Hepatocyte (in vitro differentiated cells): ENCODE data around the gene MAGEF1. TPM values are rescaled to one million over a fixed set of nuclear protein-coding genes. Genes with fewer than 3 reads are reported as not detected.
A peak's percentile ranks its signal among the peaks of the same experiment; 100 is the strongest.

Source experiments
- DNase-seq: peaks from one replicate; pipeline ENCODE4 v3.0.0-alpha.2; 2016; ENCODE audit warnings: low spot score
- H2AFZ ChIP-seq: fragments of 200-600 bp; sonication (generic); 2 replicates; pipeline ENCODE4 v1.6.0; 2016; ENCODE audit warnings: antibody characterized with exemption, mild to moderate bottlenecking
- H3K27ac ChIP-seq: fragments of 200-600 bp; sonication (generic); 2 replicates; pipeline ENCODE4 v1.5.1; 2016; ENCODE audit warnings: mild to moderate bottlenecking
- H3K27me3 ChIP-seq: fragments of 200-600 bp; sonication (generic); 2 replicates; pipeline ENCODE4 v1.6.1; 2016
- H3K36me3 ChIP-seq: fragments of 200-600 bp; sonication (generic); replicated peaks from 2 replicates; pipeline ENCODE4 v1.5.1; 2016; ENCODE audit warnings: low read depth; ENCODE audit not compliant: insufficient read depth
- H3K4me1 ChIP-seq: fragments of 200-600 bp; sonication (generic); 2 replicates; pipeline ENCODE4 v1.5.1; 2016; ENCODE audit warnings: mild to moderate bottlenecking, moderate library complexity; ENCODE audit not compliant: insufficient read depth
- H3K4me2 ChIP-seq: fragments of 200-600 bp; sonication (generic); 2 replicates; pipeline ENCODE4 v1.6.0; 2016
- H3K4me3 ChIP-seq: fragments of 200-600 bp; sonication (generic); 2 replicates; pipeline ENCODE4 v1.5.1; 2016; ENCODE audit warnings: mild to moderate bottlenecking
- H3K79me2 ChIP-seq: fragments of 200-600 bp; sonication (generic); 2 replicates; pipeline ENCODE4 v1.6.0; 2017; ENCODE audit warnings: mild to moderate bottlenecking
- H3K9me2 ChIP-seq: fragments of 200-600 bp; sonication (generic); replicated peaks from 2 replicates; pipeline ENCODE4 v1.6.0; 2017; ENCODE audit warnings: mild to moderate bottlenecking; ENCODE audit not compliant: insufficient read depth
- H3K9me3 ChIP-seq: fragments of 200-600 bp; sonication (generic); 2 replicates; pipeline ENCODE4 v1.5.1; 2016; ENCODE audit warnings: low read depth, mild to moderate bottlenecking
- H4K20me1 ChIP-seq: fragments of 200-600 bp; sonication (generic); 2 replicates; pipeline ENCODE4 v1.6.0; 2016; ENCODE audit warnings: mild to moderate bottlenecking; ENCODE audit not compliant: insufficient read depth, poor library complexity, severe bottlenecking
- CTCF ChIP-seq: fragments of 200-600 bp; sonication (generic); IDR thresholded peaks from 2 replicates; pipeline ENCODE4 v1.5.1; 2016; ENCODE audit warnings: antibody characterized with exemption, mild to moderate bottlenecking; ENCODE audit not compliant: poor library complexity
- EZH2 ChIP-seq: fragments of 200-600 bp; sonication (generic); IDR thresholded peaks from 2 replicates; pipeline ENCODE4 v1.6.1; 2016; ENCODE audit warnings: antibody characterized with exemption, mild to moderate bottlenecking, borderline replicate concordance
- EZH2phosphoT487 ChIP-seq: fragments of 200-600 bp; sonication (generic); IDR thresholded peaks from one replicate; pipeline ENCODE4 v1.6.1; 2018; ENCODE audit warnings: antibody characterized with exemption, mild to moderate bottlenecking, low read depth, moderate library complexity; ENCODE audit not compliant: unreplicated experiment, severe bottlenecking
- WGBS: methylation state at CpG from one replicate; pipeline ENCODE4 v1.1.6; 2016; ENCODE audit warnings: low lambda C conversion rate; ENCODE audit errors: missing lambda C conversion rate; 5-methylcytosine and 5-hydroxymethylcytosine counted together
- polyA plus RNA-seq: library from polyadenylated mRNA; unstranded; fragments of >200 nt; fragmentation: Nextera tagmentation; extraction: Ambion mirVana; gene quantifications from 2 replicates; pipeline ENCODE4 v1.2.1, GENCODE V29; 2016
- total RNA-seq: library from RNA; depleted of rRNA; stranded (reverse); fragments of >200 nt; gene quantifications from 2 replicates; pipeline ENCODE4 v1.2.3, GENCODE V29; 2014

MAGEF1 gene
- total and polyA plus RNA-seq, 2 experiments from 2014 or later = 57.6 to 74.4 TPM

- Histone ChIP-seq H3K79me2 (no peaks in the 10 kb centered on the region), H2AFZ (no peak overlapping the region), H3K27ac (peak overlapping the region; percentile 71), H3K4me3 (no peak overlapping the region), H3K27me3 (no peaks in the 10 kb centered on the region), H4K20me1 (no peaks in the 10 kb centered on the region), H3K4me2 (no peak overlapping the region), H3K4me1 (peaks cover 45% of the 10 kb centered on the region), H3K36me3 (no peaks in the 10 kb centered on the region), H3K9me2 (no peaks in the 10 kb centered on the region), H3K9me3 (no peaks in the 10 kb centered on the region)
- TF ChIP-seq EZH2 = no peak
- TF ChIP-seq EZH2phosphoT487 = no peak
- TF ChIP-seq CTCF = no peak
- 76% methylated on average over 14 of the region's 14 CpGs for WGBS
- no peak for DNase-seq
Measured at GRCh38 chr3:184759666-184760200, 47.9 kb upstream of the MAGEF1 start.

GRCh38 chr3:184758056-184758455 is 46.2 kb upstream of the MAGEF1 start:
- Histone ChIP-seq H3K79me2 (no peaks in the 10 kb centered on the region), H4K20me1 (no peaks in the 10 kb centered on the region), H2AFZ (no peak overlapping the region), H3K4me2 (no peak overlapping the region), H3K27ac (peak overlapping the region; percentile 89), H3K4me1 (peaks cover 45% of the 10 kb centered on the region), H3K9me3 (no peaks in the 10 kb centered on the region), H3K9me2 (no peaks in the 10 kb centered on the region), H3K27me3 (no peaks in the 10 kb centered on the region), H3K4me3 (no peak overlapping the region), H3K36me3 (no peaks in the 10 kb centered on the region)
- no peak for TF ChIP-seq EZH2
- no peak for TF ChIP-seq EZH2phosphoT487
- TF ChIP-seq CTCF = no peak
- DNase-seq = no peak
- WGBS = 94% methylated on average over 11 of the region's 11 CpGs

GRCh38 chr3:184757022-184757651 is 45.3 kb upstream of the MAGEF1 start:
- H3K4me1 ChIP-seq = peaks cover 43% of the 10 kb centered on the region
- H3K9me2 ChIP-seq = no peaks in the 10 kb centered on the region
- H3K4me2 ChIP-seq = peak overlapping the region; percentile 64
- DNase-seq = peak; percentile 83
- no peaks in the 10 kb centered on the region for H3K79me2 ChIP-seq
- 20% methylated on average over 17 of the region's 17 CpGs for WGBS
- H3K36me3 ChIP-seq = no peaks in the 10 kb centered on the region
- no peaks in the 10 kb centered on the region for H3K27me3 ChIP-seq
- no peak for TF ChIP-seq EZH2phosphoT487
- TF ChIP-seq CTCF = no peak
- no peak for TF ChIP-seq EZH2
- no peaks in the 10 kb centered on the region for H4K20me1 ChIP-seq
- no peak overlapping the region for H3K4me3 ChIP-seq
- H2AFZ ChIP-seq = no peak overlapping the region
- no peaks in the 10 kb centered on the region for H3K9me3 ChIP-seq
- H3K27ac ChIP-seq = peak overlapping the region; percentile 89
